HG03520 (cell line): ENCODE data around the gene CENPC.

ENCODE experiments used
- ATAC-seq: cut with Tn5 transposase; IDR thresholded peaks from one replicate; pipeline ENCODE4 v1.9.1; 2021; ENCODE audit warnings: mild to moderate bottlenecking, moderate library complexity; ENCODE audit not compliant: unreplicated experiment

CENPC gene

GRCh38 chr4:67430989-67431388, 114.3 kb downstream of the CENPC start:
- no peak for ATAC-seq

- no peak for ATAC-seq
Measured at GRCh38 chr4:67428819-67429218, 116.5 kb downstream of the CENPC start.
